Kidney epithelial cell (primary cell): Measurements from ENCODE around the gene PCLO. TPM values are rescaled to one million over a fixed set of nuclear protein-coding genes. Genes with fewer than 3 reads are reported as not detected.

Source experiments
- DNase-seq: peaks from one replicate; pipeline ENCODE4 v3.0.0-alpha.2; 2010; ENCODE audit warnings: low read depth
- H3K27me3 ChIP-seq: 2 replicates; pipeline ENCODE4 v1.6.0; 2011; ENCODE audit warnings: low read length; ENCODE audit not compliant: control insufficient read depth, insufficient read depth
- H3K36me3 ChIP-seq: 2 replicates; pipeline ENCODE4 v1.5.1; 2011; ENCODE audit warnings: low read length; ENCODE audit not compliant: control insufficient read depth, insufficient read depth
- H3K4me3 ChIP-seq: 2 replicates; pipeline ENCODE4 v1.5.1; 2011; ENCODE audit warnings: low read depth, mild to moderate bottlenecking, control low read depth, low read length
- CTCF ChIP-seq: IDR thresholded peaks from 2 replicates; pipeline ENCODE4 v1.5.1; 2011; ENCODE audit warnings: mild to moderate bottlenecking, moderate library complexity, low read length, control low read depth, inconsistent platforms; ENCODE audit not compliant: insufficient read depth, poor library complexity, severe bottlenecking
- total RNA-seq: library from RNA; depleted of rRNA; stranded (reverse); fragments of >200 nt; gene quantifications from 2 replicates; pipeline ENCODE4 v1.2.3, GENCODE V29; 2015

The PCLO gene
- total RNA-seq, 1 donor from 2014 or later = 4.7 TPM

- Histone ChIP-seq H3K4me3 (no peak overlapping the region), H3K27me3 (no peaks in the 10 kb centered on the region), H3K36me3 (no peaks in the 10 kb centered on the region)
- no peak for TF ChIP-seq CTCF
- no peak for DNase-seq
Measured at GRCh38 chr7:82839063-82839462, 323.6 kb downstream of the PCLO start.

GRCh38 chr7:82838314-82838713 lies 324.4 kb downstream of the PCLO start:
- Histone ChIP-seq H3K36me3 (no peaks in the 10 kb centered on the region), H3K27me3 (no peaks in the 10 kb centered on the region), H3K4me3 (no peak overlapping the region)
- no peak for DNase-seq
- TF ChIP-seq CTCF = no peak

- no peak for DNase-seq
- Histone ChIP-seq H3K36me3 (no peaks in the 10 kb centered on the region), H3K4me3 (no peak overlapping the region), H3K27me3 (no peaks in the 10 kb centered on the region)
- TF ChIP-seq CTCF = no peak
Measured at GRCh38 chr7:82823073-82823472, 339.6 kb downstream of the PCLO start.

- no peak overlapping the region for H3K4me3 ChIP-seq
- no peaks in the 10 kb centered on the region for H3K36me3 ChIP-seq
- TF ChIP-seq CTCF = no peak
Measured at GRCh38 chr7:82821037-82821436, 341.6 kb downstream of the PCLO start.

GRCh38 chr7:82818171-82818570 lies 344.5 kb downstream of the PCLO start:
- no peak overlapping the region for H3K4me3 ChIP-seq
- DNase-seq = no peak
- no peaks in the 10 kb centered on the region for H3K36me3 ChIP-seq
- H3K27me3 ChIP-seq = no peaks in the 10 kb centered on the region
- TF ChIP-seq CTCF = no peak

More at GRCh38 chr7:82821037-82821436, 341.6 kb downstream of the PCLO start:
- DNase-seq = no peak
- H3K27me3 ChIP-seq = no peaks in the 10 kb centered on the region

GRCh38 chr7:82816272-82816671 lies 346.4 kb downstream of the PCLO start:
- H3K4me3 ChIP-seq = no peak overlapping the region
- TF ChIP-seq CTCF = no peak
- no peak for DNase-seq
- no peaks in the 10 kb centered on the region for H3K27me3 ChIP-seq
- no peaks in the 10 kb centered on the region for H3K36me3 ChIP-seq
